ENCODE data around the gene CTNNBL1. TPM values are rescaled to one million over a fixed set of nuclear protein-coding genes. Genes with fewer than 3 reads are reported as not detected.

The CTNNBL1 gene
- total RNA-seq, 1 donor from 2014 or later, result 31.3 TPM

- no peaks in the 10 kb centered on the region for H3K36me3 ChIP-seq (ENCODE audit: control insufficient read depth in 3 of 3, insufficient read depth in 3 of 3, low read length in 3 of 3)
- peaks cover 33 to 49% (median 48%) of the 10 kb centered on the region in 3 donors for H3K4me1 ChIP-seq (ENCODE audit: control insufficient read depth in 3 of 3, insufficient read depth in 3 of 3, low read length in 3 of 3)
- no peak overlapping the region for H3K9ac ChIP-seq (ENCODE audit: low read depth in 1 of 3, low read length in 3 of 3)
- H3K4me3 ChIP-seq (ENCODE audit: low read length in 3 of 3), result no peak overlapping the region
- H3K9me3 ChIP-seq (ENCODE audit: control insufficient read depth in 3 of 3, low read length in 3 of 3), result no peaks in the 10 kb centered on the region
- H3K27ac ChIP-seq (ENCODE audit: low read depth, low read length), result no peak overlapping the region
- no peaks in the 10 kb centered on the region for H3K27me3 ChIP-seq (ENCODE audit: control insufficient read depth in 3 of 3, insufficient read depth in 3 of 3, low read length in 3 of 3)
Observed at GRCh38 chr20:37725855-37726254, 32.0 kb downstream of the CTNNBL1 start.

GRCh38 chr20:37726321-37726720 is 32.5 kb downstream of the CTNNBL1 start:
- Histone ChIP-seq H3K36me3 (ENCODE audit: control insufficient read depth in 3 of 3, insufficient read depth in 3 of 3, low read length in 3 of 3) (no peaks in the 10 kb centered on the region), H3K4me1 (ENCODE audit: control insufficient read depth in 3 of 3, insufficient read depth in 3 of 3, low read length in 3 of 3) (peaks cover 33 to 49% (median 48%) of the 10 kb centered on the region in 3 donors), H3K9ac (ENCODE audit: low read depth in 1 of 3, low read length in 3 of 3) (peak overlapping the region in 1 of 3 donors; percentile 47), H3K9me3 (ENCODE audit: control insufficient read depth in 3 of 3, low read length in 3 of 3) (no peaks in the 10 kb centered on the region), H3K27ac (ENCODE audit: low read depth, low read length) (no peak overlapping the region), H3K27me3 (ENCODE audit: control insufficient read depth in 3 of 3, insufficient read depth in 3 of 3, low read length in 3 of 3) (no peaks in the 10 kb centered on the region), H3K4me3 (ENCODE audit: low read length in 3 of 3) (no peak overlapping the region)

GRCh38 chr20:37726971-37727956 is 33.4 kb downstream of the CTNNBL1 start:
- H3K9ac ChIP-seq (ENCODE audit: low read depth in 1 of 3, low read length in 3 of 3), result no peak overlapping the region
- peak overlapping the region; percentile 67 for H3K27ac ChIP-seq (ENCODE audit: low read depth, low read length)
- no peaks in the 10 kb centered on the region for H3K9me3 ChIP-seq (ENCODE audit: control insufficient read depth in 3 of 3, low read length in 3 of 3)
- H3K4me3 ChIP-seq (ENCODE audit: low read length in 3 of 3), result peak overlapping the region in 1 of 3 donors; percentile 22
- H3K36me3 ChIP-seq (ENCODE audit: control insufficient read depth in 3 of 3, insufficient read depth in 3 of 3, low read length in 3 of 3), result no peaks in the 10 kb centered on the region
- H3K27me3 ChIP-seq (ENCODE audit: control insufficient read depth in 3 of 3, insufficient read depth in 3 of 3, low read length in 3 of 3), result no peaks in the 10 kb centered on the region
- H3K4me1 ChIP-seq (ENCODE audit: control insufficient read depth in 3 of 3, insufficient read depth in 3 of 3, low read length in 3 of 3), result peaks cover 33 to 49% (median 48%) of the 10 kb centered on the region in 3 donors

- Histone ChIP-seq H3K27ac (ENCODE audit: low read depth, low read length) (peak overlapping the region; percentile 67), H3K9me3 (ENCODE audit: control insufficient read depth in 3 of 3, low read length in 3 of 3) (no peaks in the 10 kb centered on the region), H3K9ac (ENCODE audit: low read depth in 1 of 3, low read length in 3 of 3) (no peak overlapping the region), H3K27me3 (ENCODE audit: control insufficient read depth in 3 of 3, insufficient read depth in 3 of 3, low read length in 3 of 3) (no peaks in the 10 kb centered on the region), H3K4me1 (ENCODE audit: control insufficient read depth in 3 of 3, insufficient read depth in 3 of 3, low read length in 3 of 3) (peaks cover 33 to 49% (median 48%) of the 10 kb centered on the region in 3 donors), H3K4me3 (ENCODE audit: low read length in 3 of 3) (peak overlapping the region in 1 of 3 donors; percentile 22), H3K36me3 (ENCODE audit: control insufficient read depth in 3 of 3, insufficient read depth in 3 of 3, low read length in 3 of 3) (peaks cover 0 to 5% (median 2%) of the 10 kb centered on the region in 3 donors)
Observed at GRCh38 chr20:37727957-37728634, 34.3 kb downstream of the CTNNBL1 start.

GRCh38 chr20:37728635-37728983 is 34.8 kb downstream of the CTNNBL1 start:
- Histone ChIP-seq H3K9me3 (ENCODE audit: control insufficient read depth in 3 of 3, low read length in 3 of 3) (no peaks in the 10 kb centered on the region), H3K36me3 (ENCODE audit: control insufficient read depth in 3 of 3, insufficient read depth in 3 of 3, low read length in 3 of 3) (peaks cover 0 to 5% (median 3%) of the 10 kb centered on the region in 3 donors), H3K27ac (ENCODE audit: low read depth, low read length) (no peak overlapping the region), H3K4me3 (ENCODE audit: low read length in 3 of 3) (no peak overlapping the region), H3K9ac (ENCODE audit: low read depth in 1 of 3, low read length in 3 of 3) (no peak overlapping the region), H3K4me1 (ENCODE audit: control insufficient read depth in 3 of 3, insufficient read depth in 3 of 3, low read length in 3 of 3) (peaks cover 33 to 49% (median 48%) of the 10 kb centered on the region in 3 donors), H3K27me3 (ENCODE audit: control insufficient read depth in 3 of 3, insufficient read depth in 3 of 3, low read length in 3 of 3) (no peaks in the 10 kb centered on the region)

- no peaks in the 10 kb centered on the region for H3K27me3 ChIP-seq (ENCODE audit: control insufficient read depth in 3 of 3, insufficient read depth in 3 of 3, low read length in 3 of 3)
- peak overlapping the region; percentile 4 for H3K27ac ChIP-seq (ENCODE audit: low read depth, low read length)
- H3K9me3 ChIP-seq (ENCODE audit: control insufficient read depth in 3 of 3, low read length in 3 of 3), result no peaks in the 10 kb centered on the region
- peaks cover 0 to 5% (median 3%) of the 10 kb centered on the region in 3 donors for H3K36me3 ChIP-seq (ENCODE audit: control insufficient read depth in 3 of 3, insufficient read depth in 3 of 3, low read length in 3 of 3)
- H3K4me1 ChIP-seq (ENCODE audit: control insufficient read depth in 3 of 3, insufficient read depth in 3 of 3, low read length in 3 of 3), result peaks cover 33 to 49% (median 48%) of the 10 kb centered on the region in 3 donors
- peak overlapping the region in 1 of 3 donors; percentile 4 for H3K9ac ChIP-seq (ENCODE audit: low read depth in 1 of 3, low read length in 3 of 3)
- H3K4me3 ChIP-seq (ENCODE audit: low read length in 3 of 3), result no peak overlapping the region
Observed at GRCh38 chr20:37729452-37729851, 35.6 kb downstream of the CTNNBL1 start.

- Histone ChIP-seq H3K4me3 (ENCODE audit: low read length in 3 of 3) (no peak overlapping the region), H3K27ac (ENCODE audit: low read depth, low read length) (peak overlapping the region; percentile 4), H3K9me3 (ENCODE audit: control insufficient read depth in 3 of 3, low read length in 3 of 3) (no peaks in the 10 kb centered on the region), H3K36me3 (ENCODE audit: control insufficient read depth in 3 of 3, insufficient read depth in 3 of 3, low read length in 3 of 3) (peaks cover 0 to 5% (median 3%) of the 10 kb centered on the region in 3 donors), H3K27me3 (ENCODE audit: control insufficient read depth in 3 of 3, insufficient read depth in 3 of 3, low read length in 3 of 3) (no peaks in the 10 kb centered on the region), H3K4me1 (ENCODE audit: control insufficient read depth in 3 of 3, insufficient read depth in 3 of 3, low read length in 3 of 3) (peaks cover 33 to 49% (median 48%) of the 10 kb centered on the region in 3 donors), H3K9ac (ENCODE audit: low read depth in 1 of 3, low read length in 3 of 3) (no peak overlapping the region)
Observed at GRCh38 chr20:37729909-37730308, 36.1 kb downstream of the CTNNBL1 start.

GRCh38 chr20:37733416-37733815 is 39.6 kb downstream of the CTNNBL1 start:
- H3K4me1 ChIP-seq (ENCODE audit: control insufficient read depth in 3 of 3, insufficient read depth in 3 of 3, low read length in 3 of 3), result peaks cover 18 to 30% (median 21%) of the 10 kb centered on the region in 3 donors
- no peaks in the 10 kb centered on the region for H3K27me3 ChIP-seq (ENCODE audit: control insufficient read depth in 3 of 3, insufficient read depth in 3 of 3, low read length in 3 of 3)
- H3K4me3 ChIP-seq (ENCODE audit: low read length in 3 of 3), result no peak overlapping the region
- peaks cover 10 to 19% (median 10%) of the 10 kb centered on the region in 3 donors for H3K36me3 ChIP-seq (ENCODE audit: control insufficient read depth in 3 of 3, insufficient read depth in 3 of 3, low read length in 3 of 3)
- H3K9me3 ChIP-seq (ENCODE audit: control insufficient read depth in 3 of 3, low read length in 3 of 3), result no peaks in the 10 kb centered on the region
- no peak overlapping the region for H3K9ac ChIP-seq (ENCODE audit: low read depth in 1 of 3, low read length in 3 of 3)
- H3K27ac ChIP-seq (ENCODE audit: low read depth, low read length), result no peak overlapping the region

- H3K4me1 ChIP-seq (ENCODE audit: control insufficient read depth in 3 of 3, insufficient read depth in 3 of 3, low read length in 3 of 3), result peaks cover 14 to 30% (median 19%) of the 10 kb centered on the region in 3 donors
Observed at GRCh38 chr20:37734228-37734985, 40.6 kb downstream of the CTNNBL1 start.

More at GRCh38 chr20:37734228-37734985, 40.6 kb downstream of the CTNNBL1 start:
- H3K9ac ChIP-seq (ENCODE audit: low read depth in 1 of 3, low read length in 3 of 3), result no peak overlapping the region
- H3K36me3 ChIP-seq (ENCODE audit: control insufficient read depth in 3 of 3, insufficient read depth in 3 of 3, low read length in 3 of 3), result peaks cover 10 to 23% (median 10%) of the 10 kb centered on the region in 3 donors
- no peak overlapping the region for H3K4me3 ChIP-seq (ENCODE audit: low read length in 3 of 3)
- H3K27ac ChIP-seq (ENCODE audit: low read depth, low read length), result no peak overlapping the region
- no peaks in the 10 kb centered on the region for H3K9me3 ChIP-seq (ENCODE audit: control insufficient read depth in 3 of 3, low read length in 3 of 3)
- no peaks in the 10 kb centered on the region for H3K27me3 ChIP-seq (ENCODE audit: control insufficient read depth in 3 of 3, insufficient read depth in 3 of 3, low read length in 3 of 3)
